Left lobe of liver (tissue), 2 donors: Measurements from ENCODE around the gene MYO9A. TPM values are rescaled to one million over a fixed set of nuclear protein-coding genes. Genes with fewer than 3 reads are reported as not detected.
"Not testable (repeated sequence)": the region's sequence is repeated elsewhere in the genome, so short reads cannot be mapped to it uniquely, and the experiment has no call there.

Experiments
- ATAC-seq: fragments of 200-7000 bp; cut with Tn5 transposase; one replicate; pipeline ENCODE4 v1.9.1; 2020; ENCODE audit warnings: mild to moderate bottlenecking, moderate library complexity
- DNase-seq: peaks from one replicate; pipeline ENCODE4 v3.0.0-alpha.2; 2020; ENCODE audit warnings: low spot score
- total RNA-seq: library from RNA; stranded (reverse); gene quantifications from one replicate; pipeline ENCODE4 v1.2.1, GENCODE V29; 2021
- donor health status: DM: no; HTN: no; CAD: no; lungs with moderate emphysema.
- donor health status: DM: no; HTN: yes; CAD: no.

Gene MYO9A
- total RNA-seq, 1 donor from 2014 or later, result 9.3 TPM

DNA sequence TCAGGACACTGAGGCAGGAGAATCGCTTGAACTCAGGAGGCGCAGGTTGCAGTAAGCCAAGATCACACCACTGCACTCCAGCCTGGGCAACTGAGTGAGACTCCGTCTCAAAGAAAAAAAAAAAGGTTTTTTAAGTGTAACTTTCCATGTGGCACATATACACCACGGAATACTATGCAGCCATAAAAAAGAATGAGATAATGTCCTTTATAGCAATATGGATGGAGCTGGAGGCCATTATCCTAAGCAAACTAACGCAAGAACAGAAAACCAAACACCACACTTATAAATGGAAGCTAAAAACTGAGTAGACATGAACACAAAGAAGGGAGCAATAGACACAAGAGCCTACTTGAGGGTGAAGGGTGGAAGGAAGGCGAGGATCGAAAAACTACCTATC, 64.7 kb downstream of the MYO9A start:
- not testable (repeated sequence) for DNase-seq, ATAC-seq

DNA sequence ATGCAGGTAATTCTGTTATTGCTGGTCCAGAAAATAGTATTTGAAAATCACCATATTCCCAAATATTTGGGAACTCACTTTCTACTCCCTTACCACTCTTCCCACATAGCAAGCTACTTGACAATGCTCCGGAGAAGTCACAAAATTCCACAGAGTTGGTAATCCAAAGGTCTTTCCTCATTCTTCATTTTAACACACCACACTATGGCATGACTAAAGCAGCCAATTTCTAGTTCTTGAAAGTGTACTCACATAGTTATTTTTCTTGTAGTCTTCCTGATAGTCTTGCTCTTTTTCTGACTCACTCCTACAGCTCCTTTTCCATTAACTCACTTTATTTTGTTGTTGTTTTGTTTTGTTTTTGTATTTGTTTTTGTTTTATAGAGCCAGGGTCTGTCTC, 67.2 kb downstream of the MYO9A start:
- ATAC-seq (no peak), DNase-seq (no peak)

DNA sequence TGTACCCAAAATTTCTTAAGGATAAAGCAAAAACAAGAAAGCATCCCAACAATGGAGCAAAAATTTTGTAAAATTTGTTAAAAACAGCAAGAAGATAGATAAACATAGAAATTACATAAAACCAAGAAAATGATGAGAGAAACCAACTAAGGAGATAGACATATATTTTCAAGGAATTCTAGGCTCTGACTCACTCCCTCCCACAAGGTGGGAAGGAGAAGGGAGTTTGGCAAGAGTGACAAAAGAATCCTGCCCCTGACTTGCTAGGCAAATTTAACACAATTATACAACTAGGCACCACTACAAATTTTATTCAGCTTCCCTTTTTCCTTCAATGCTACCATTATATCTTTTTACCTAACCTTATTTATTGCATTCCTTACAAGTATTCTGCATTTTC, 70.9 kb downstream of the MYO9A start:
- ATAC-seq (no peak), DNase-seq (no peak)

DNA sequence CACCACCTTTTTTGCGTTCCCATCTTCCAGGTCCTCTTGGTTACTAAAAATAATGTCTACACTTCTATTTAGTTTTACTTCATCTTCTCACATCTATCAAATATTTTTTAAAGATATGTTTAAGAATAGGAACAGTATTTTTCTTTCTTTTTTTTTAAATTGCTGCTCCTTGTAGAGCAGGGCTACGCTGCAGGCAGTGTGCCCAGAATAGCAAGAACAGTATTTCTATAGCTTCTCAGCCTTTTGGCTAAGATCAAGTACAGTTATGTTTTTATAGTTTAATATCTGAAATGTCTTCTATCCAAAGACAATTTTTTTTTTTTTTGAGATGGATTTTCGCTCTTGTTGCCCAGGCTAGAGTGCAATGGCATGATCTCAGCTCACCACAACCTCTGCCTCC, 73.0 kb downstream of the MYO9A start:
- DNase-seq (no peak), ATAC-seq (no peak)

DNA sequence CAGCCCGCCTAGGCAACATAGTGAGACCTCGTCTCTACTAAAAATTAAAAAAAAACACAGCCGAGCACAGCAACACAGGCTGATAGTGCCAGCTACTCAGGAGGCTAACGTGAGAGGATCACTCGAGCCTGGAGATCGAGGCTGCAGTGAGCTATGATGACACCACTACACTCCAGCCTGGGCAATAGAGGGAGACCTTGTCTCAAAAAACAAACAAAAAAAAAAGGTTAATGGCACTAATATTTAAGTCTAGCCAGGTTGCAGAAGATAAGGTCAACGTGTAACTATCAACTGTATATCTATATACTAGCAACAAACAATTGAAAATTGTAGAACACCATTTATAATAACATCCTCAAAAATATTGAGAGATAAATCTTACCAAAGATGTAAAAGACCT, 75.1 kb downstream of the MYO9A start:
- no peak for ATAC-seq

DNA sequence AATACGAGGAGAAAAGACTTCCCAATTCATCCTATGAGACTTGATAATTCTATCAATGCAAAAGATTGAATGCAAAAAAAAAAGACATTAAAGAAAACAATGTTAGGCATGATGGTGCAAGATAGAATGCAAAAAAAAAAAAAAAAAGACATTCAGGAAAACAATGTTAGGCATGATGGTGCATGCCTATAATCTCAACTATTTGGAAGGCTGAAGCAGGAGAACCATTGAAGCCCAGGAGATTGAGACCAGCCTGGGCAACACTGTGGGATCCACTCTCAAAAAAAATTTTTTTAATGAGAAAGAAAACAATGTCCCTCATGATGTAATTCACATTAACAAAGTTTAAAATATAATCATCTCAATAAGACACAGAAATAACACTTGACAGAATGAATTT, 75.9 kb downstream of the MYO9A start:
- ATAC-seq, result no peak

More for the DNA sequence above, 75.1 kb downstream of the MYO9A start:
- DNase-seq, result no peak

DNA sequence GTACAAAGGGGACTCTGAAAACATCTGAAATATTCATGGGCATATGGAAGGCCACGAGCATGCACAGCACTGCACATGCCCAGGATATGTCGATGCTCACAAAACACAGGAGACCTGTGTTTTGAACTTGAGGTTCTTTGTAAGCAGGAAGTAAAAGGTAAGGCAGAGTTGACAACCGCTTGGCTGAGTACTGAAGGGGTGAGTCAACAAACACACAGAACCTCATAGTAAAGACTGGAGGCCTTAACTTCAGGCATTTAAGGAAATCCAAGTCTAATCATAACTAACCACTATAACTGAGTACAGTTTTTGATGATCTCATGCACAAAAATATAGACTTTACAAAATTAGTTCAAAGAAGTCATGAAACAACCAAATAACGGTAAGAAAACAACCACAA, 80.6 kb downstream of the MYO9A start:
- no peak for DNase-seq
- ATAC-seq, result no peak

More for the DNA sequence above, 75.9 kb downstream of the MYO9A start:
- DNase-seq, result no peak

DNA sequence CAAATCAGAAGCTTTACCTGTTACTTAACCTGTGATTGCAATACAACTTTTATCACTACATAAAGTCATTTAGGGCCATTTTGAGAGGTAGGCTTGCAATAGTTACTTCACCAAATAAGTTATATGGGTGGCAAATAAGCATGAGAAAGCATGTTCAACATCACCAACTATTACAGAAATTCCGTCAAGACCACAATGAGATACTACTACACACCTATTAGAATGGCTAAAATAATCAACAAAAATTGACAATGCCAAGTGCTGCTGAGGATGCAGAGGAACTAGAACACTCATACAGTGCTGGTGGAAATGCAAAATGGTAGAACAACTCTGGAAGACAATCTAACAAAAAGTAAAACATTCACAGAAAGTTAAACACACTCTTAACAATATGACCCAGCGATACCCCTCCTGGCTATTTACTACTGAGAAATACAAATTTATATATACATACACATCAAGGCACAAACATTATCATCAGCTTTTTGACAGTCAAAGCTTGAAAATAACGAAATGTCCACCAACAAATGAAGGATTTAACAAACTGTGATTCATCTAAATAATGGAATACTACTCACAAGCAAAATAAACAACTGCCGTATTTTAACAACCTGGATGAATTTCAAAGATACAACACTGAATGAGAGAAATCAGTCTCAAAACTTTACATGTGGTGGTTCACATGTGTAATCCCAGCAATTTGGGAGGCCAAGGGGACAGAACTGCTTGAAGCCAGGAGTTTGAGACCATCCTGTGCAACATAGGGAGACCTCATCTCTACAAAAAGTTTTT, 82.9 kb downstream of the MYO9A start:
- ATAC-seq (no peak), DNase-seq (no peak)

DNA sequence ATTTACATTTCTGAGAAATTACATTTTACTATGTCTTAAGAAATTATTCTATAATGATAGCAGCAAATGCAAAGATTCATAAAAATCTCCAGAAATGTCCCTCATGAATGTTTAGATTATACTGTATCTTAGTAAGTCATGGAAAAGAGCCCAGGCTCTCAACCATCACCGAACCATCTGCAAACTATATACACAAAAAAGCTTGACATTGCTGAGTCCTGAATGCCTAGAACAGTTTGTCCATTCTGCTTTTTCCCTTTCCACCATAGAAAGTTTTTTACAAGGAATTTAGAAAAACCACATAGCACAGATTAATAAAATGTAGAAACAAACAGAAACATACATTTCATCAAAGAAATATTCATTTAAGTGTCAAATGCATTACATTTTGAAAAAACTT, 83.6 kb downstream of the MYO9A start:
- DNase-seq (no peak), ATAC-seq (no peak)

DNA sequence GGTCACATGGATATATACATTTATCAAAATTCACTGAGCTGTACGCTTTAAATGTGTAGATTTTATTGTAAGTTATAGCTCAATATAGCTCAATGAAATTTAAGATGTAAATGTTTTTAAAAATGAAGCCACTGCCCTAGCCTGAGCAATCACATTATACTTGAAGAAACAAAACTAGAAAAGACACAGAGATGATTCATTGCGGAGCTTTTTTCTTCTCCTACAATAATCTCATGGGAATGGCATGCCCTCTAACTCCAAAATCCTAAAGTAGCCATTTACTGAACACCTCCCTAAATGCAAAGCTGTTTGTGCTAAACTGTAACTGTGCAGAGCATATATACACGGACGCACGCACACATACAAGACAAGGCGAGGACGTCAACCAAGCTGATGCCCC, 84.2 kb downstream of the MYO9A start:
- ATAC-seq, result no peak

DNA sequence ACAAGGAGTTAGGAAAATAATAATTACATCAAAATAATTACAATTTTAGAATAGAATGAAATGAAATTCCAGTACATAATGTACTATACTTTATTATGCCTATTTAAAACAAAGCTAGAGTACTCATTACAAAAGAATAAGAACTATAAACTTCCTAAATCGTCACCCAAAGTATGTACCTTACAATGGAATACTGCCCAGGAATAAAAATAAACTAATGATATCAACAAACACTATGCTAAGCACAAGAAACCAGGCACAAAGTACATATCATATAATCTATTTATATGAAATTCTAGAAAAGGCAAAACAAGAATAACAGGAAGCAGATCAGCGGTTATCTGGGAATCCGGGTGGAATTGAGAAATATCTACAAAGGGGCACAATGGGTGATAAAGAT, 84.7 kb downstream of the MYO9A start:
- DNase-seq (no peak), ATAC-seq (no peak)

More for the DNA sequence above, 84.2 kb downstream of the MYO9A start:
- DNase-seq, result no peak

DNA sequence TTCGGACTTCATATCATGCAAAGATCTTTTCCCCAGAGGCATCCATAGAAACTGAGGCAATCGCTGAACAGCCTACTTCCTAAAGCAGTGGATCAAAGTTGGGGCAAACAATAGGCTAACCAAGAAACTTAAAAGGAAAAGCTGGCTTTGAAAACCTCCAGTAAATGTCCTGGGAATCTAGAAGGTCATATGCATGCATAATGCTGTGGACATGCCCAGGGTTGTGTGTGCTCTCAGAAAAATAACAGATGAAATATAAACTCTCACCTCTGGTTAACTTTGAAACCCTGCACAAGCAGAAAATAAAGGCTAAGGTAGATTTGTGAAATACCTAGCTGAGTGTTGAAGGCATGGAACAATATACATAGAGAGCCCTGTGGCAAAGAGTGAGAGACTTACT, 96.3 kb downstream of the MYO9A start:
- no peak for DNase-seq
- ATAC-seq, result no peak

DNA sequence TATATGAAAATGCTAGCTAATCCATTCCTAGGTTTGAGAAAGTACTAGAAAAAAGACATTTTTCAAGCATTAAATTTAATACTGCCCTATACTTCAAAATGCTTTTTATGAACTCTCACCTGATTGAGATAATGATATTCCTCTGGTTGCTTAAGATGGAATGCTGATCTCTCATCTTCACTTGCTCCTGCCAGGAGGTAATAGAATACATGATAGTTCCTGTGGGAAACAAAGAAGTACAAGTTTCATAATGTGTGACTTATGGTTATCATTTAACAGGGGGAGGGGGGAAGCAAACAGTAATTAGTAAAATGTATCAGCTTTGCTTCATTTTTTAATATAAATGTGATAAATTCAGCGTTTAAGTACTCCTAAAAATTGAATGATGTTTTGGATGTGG, 97.2 kb downstream of the MYO9A start:
- ATAC-seq (no peak), DNase-seq (no peak)

DNA sequence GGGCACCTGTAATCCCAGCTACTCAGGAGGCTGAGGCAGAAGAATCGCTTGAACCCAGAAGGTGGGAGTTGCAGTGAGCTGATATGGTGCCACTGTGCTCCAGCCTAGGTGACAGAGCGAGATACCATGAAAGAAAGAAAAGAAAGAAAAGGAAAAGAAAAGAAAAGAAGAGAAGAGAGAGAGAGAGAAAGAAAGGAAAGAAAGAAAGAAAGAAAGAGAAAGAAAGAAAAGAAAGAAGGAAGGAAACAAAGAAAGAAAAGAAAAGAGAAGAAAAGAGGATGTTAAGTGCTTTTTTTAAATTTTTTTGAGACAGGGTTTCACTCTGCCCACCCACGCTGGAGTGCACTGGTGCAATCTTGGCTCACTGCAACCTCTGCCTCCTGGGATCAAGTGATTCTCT, 103.4 kb downstream of the MYO9A start:
- ATAC-seq, DNase-seq: not testable (repeated sequence)

DNA sequence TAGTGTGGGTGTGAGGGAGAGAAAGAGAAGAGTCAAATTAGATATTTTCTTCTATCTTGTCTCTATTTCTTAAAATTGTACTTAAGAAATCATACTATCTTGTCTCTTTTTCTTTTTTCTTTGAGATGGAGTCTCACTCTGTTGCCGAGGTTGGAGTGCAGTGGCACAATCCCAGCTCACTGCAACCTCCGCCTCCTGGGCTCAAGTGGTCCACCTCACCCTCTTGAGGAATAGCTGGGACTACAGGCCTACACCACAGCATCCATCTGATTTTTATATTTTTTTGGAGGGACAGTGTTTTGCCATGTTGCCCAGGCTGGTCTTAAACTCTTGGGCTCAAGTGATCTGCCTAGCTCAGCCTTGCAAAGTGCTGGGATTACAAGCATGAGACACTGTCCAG, 104.2 kb downstream of the MYO9A start:
- no peak for DNase-seq
- ATAC-seq, result no peak

DNA sequence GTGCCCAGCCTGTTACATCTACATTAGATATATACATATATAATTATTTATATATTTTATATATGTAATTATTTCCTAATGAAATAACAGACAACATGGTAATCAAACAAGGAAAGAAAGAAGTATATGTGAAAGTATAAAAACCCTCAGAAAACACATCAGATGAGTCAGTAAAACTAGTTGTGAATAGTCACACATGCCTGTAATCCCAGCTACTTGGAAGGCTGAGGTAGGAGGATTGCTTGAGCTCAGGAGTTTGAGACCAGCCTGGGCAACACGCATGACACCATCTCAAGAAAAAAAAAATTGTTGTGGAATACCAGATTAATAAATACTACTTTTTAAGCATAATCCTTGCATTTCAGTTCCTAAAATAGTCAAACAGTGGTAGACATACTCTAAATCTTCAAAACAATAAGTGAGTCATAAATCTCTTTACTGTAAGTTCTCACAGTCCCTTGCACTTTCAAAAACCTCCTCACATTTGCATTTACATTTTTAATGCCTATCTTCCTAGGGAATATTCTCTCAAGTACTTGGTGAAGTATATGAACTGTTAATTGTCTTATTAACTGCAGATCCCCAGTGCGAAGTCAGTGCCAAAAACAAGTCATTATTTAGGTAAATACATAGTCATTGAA, 106.5 kb downstream of the MYO9A start:
- ATAC-seq (no peak), DNase-seq (no peak)

DNA sequence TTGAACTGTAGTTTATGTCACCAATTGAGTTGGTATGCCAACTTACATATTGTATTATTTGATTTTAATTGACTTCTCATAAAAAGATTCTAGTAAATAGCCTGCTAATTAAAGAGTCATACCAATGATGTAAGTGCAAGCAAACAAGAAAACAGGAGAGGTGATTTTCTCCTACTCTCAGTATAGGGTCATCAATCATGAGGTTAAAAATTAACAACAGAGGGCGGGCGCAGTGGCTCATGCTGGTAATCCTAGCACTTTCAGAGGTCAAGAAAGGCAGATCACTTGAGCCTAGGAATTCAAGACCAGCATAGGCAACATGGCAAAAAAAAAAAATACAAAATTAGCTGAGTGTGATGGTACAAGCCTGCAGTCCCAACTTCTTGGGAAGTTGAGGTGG, 108.7 kb downstream of the MYO9A start:
- DNase-seq, result no peak

DNA sequence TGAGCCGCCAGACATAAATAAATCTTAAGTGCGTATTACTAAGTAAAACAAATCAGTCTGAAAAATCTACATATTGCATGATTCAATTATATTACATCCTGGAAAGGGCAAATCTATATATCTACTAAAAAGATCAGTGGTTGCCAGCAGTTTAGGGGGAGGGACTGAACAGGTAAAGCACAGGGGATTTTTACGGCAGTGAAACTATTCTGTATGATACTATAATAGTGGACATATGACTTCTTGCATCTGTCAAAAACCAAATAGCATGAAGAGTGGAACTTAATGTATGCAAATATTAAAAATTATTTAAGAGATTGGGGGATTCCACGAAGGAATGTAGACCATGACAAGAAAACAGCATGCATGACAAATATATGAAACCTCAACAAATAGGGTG, 111.6 kb downstream of the MYO9A start:
- ATAC-seq (no peak), DNase-seq (no peak)

More for the DNA sequence above, 108.7 kb downstream of the MYO9A start:
- peak; percentile 78 for ATAC-seq

DNA sequence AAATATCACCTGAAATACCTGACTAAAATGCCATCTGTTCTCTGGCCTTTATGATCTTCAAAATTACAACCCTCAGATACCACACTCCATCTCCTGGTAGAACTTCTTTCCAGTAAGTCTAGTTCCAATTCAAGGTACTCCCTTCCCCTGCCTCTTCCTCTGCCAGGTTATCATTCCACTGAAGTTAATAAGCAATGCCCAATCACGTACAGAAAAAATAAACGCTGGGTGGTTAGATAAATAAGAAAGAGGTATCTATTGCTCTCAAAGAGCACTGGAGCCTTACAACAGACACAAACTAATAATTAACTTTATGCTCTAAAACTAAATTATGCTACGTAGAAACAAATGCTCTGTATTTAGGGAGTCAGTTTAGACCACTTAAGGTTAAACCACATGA, 112.5 kb downstream of the MYO9A start:
- DNase-seq, result no peak
- no peak for ATAC-seq

DNA sequence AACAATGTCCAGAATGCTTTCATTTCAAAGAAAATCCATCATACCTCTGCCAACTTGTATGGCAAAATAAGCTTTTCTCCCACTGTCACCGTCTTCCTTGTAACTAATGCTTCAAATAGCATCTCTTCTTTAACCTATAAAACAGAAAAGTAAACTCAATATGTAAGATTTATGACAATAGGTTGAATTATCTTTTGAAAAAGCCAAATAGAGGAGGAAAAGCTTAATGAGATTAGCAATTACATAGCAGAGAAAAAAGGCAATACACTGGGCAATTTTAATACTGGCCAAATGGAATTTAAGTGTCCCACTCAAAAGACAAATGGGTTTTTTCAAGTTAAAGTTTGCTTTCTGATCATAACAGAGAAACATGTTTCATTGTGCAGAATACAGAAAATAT, 118.1 kb downstream of the MYO9A start:
- DNase-seq (no peak), ATAC-seq (no peak)

DNA sequence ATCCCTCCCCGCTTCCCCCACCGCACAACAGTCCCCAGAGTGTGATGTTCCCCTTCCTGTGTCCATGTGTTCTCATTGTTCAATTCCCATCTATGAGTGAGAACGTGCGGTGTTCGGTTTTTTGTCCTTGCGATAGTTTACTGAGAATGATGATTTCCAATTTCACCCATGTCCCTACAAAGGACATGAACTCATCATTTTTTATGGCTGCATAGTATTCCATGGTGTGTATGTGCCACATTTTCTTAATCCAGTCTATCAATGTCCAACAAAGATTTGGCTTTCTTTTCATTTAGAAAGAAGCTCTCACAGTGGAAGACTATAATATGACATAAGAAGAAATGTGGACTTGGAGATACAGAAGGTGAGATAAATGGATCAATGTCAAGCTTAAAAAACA, 119.2 kb downstream of the MYO9A start:
- ATAC-seq, DNase-seq: not testable (repeated sequence)

DNA sequence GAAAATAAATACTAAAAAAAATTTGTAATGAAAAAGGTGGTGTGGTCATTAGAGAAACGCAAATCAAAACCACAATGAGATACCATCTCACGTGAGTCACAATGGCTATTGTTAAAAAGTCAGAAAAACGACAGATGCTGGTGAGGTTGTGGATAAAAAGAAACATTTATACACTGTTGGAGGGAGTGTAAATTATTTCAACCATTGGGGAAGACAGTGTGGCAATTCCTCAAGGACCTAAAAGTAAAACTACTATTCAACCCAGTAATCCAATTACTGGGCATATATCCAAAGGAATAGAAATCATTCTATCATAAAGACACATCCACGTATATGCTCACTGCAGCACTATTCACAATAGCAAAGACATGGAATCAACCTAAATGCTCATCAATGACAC, 120.3 kb downstream of the MYO9A start:
- no peak for ATAC-seq
- no peak for DNase-seq

DNA sequence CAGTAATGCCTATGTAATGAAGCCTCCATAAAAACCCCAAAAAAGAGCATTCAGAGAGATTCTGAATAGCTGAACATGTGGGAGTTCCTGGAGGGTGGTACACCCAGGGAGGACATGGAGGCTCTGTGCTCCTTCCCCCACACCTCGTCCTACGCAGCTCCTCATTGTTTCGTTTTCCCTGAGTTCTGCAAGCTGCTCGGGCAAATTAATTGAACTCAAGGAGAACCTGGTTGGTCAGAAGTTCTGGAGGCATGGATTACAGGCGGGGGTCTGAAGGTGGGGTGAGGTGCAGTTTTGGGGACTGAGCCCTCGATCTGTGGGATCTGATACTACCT, 142.2 kb downstream of the MYO9A start:
- ATAC-seq (no peak), DNase-seq (no peak)
